ENCODE data around the gene PNMT. TPM values are rescaled to one million over a fixed set of nuclear protein-coding genes. Genes with fewer than 3 reads are reported as not detected.
A peak's percentile ranks its signal among the peaks of the same experiment; 100 is the strongest.
"Not testable (repeated sequence)": the region's sequence is repeated elsewhere in the genome, so short reads cannot be mapped to it uniquely, and the experiment has no call there.

Gene PNMT
- total RNA-seq, 1 donor from 2014 or later = not detected

- H3K9me3 Mint-ChIP-seq = no peaks in the 10 kb centered on the region
- H3K4me3 Mint-ChIP-seq = peak within 1 kb of the TSS; percentile 95
- peak; percentile 94 for DNase-seq
- no peaks in the 10 kb centered on the region for H3K27me3 Mint-ChIP-seq
- intact Hi-C loops (cut with micrococcal nuclease) = loop anchor here (2.0 to 10.0 kb wide), 5 partner anchors 44 to 237 kb away; partner anchors contain the start of genes LRRC3C, MIEN1, ORMDL3 and STARD3
- peaks cover 14% of the 10 kb centered on the region for H3K4me1 Mint-ChIP-seq
- H3K36me3 Mint-ChIP-seq (ENCODE audit: low read depth) = peaks cover 18% of the 10 kb centered on the region
- peak within 1 kb of the TSS; percentile 92 for H3K27ac Mint-ChIP-seq
These were observed 19.6 kb downstream of the PNMT start, which contains the start of gene PGAP3 for GRCh38 chr17:39687546-39688474. Gene PGAP3, minus strand, starts transcription at chr17:39688057. Its CDS starts 43 bp downstream, at chr17:39688014.

- Mint-ChIP-seq H3K4me1 (peaks cover 14% of the 10 kb centered on the region), H3K36me3 (ENCODE audit: low read depth) (peaks cover 12% of the 10 kb centered on the region), H3K9me3 (no peaks in the 10 kb centered on the region), H3K4me3 (peak overlapping the region; percentile 95), H3K27me3 (no peaks in the 10 kb centered on the region), H3K27ac (peak overlapping the region; percentile 92)
- intact Hi-C loops (cut with micrococcal nuclease) = loop anchor here (5.0 to 10.0 kb wide), 4 partner anchors 44 to 236 kb away; partner anchors contain the start of genes LRRC3C, MIEN1, ORMDL3 and ZPBP2
- peak; percentile 73 for DNase-seq
These were observed 20.2 kb downstream of the PNMT start for GRCh38 chr17:39688475-39688835.

GRCh38 chr17:39688945-39689344 lies 20.7 kb downstream of the PNMT start:
- Mint-ChIP-seq H3K9me3 (no peaks in the 10 kb centered on the region), H3K27me3 (no peaks in the 10 kb centered on the region), H3K36me3 (ENCODE audit: low read depth) (peaks cover 11% of the 10 kb centered on the region), H3K27ac (peak overlapping the region; percentile 92), H3K4me3 (peak overlapping the region; percentile 95), H3K4me1 (peaks cover 14% of the 10 kb centered on the region)
- DNase-seq = no peak
- intact Hi-C loops (cut with micrococcal nuclease) = loop anchor here (5.0 to 10.0 kb wide), 4 partner anchors 43 to 236 kb away; partner anchors contain the start of genes LRRC3C, MIEN1, ORMDL3 and ZPBP2

GRCh38 chr17:39694593-39694992 lies 26.3 kb downstream of the PNMT start:
- no peak for DNase-seq
- Mint-ChIP-seq H3K27ac (no peak overlapping the region), H3K27me3 (peaks cover 15% of the 10 kb centered on the region), H3K4me3 (no peak overlapping the region), H3K4me1 (peaks cover under 1% of the 10 kb centered on the region), H3K9me3 (no peaks in the 10 kb centered on the region), H3K36me3 (ENCODE audit: low read depth) (no peaks in the 10 kb centered on the region)
- intact Hi-C loops (cut with micrococcal nuclease) = loop anchor here (5.0 kb wide), 1 partner anchor 48 kb away; no protein-coding TSS in a partner anchor

- H3K27me3 Mint-ChIP-seq = peaks cover 18% of the 10 kb centered on the region
- intact Hi-C loops (cut with micrococcal nuclease) = no loop called here
- H3K4me1 Mint-ChIP-seq = peaks cover 3% of the 10 kb centered on the region
- H3K27ac Mint-ChIP-seq = no peak overlapping the region
- no peak overlapping the region for H3K4me3 Mint-ChIP-seq
- H3K36me3 Mint-ChIP-seq (ENCODE audit: low read depth) = no peaks in the 10 kb centered on the region
- no peak for DNase-seq
- H3K9me3 Mint-ChIP-seq = no peaks in the 10 kb centered on the region
These were observed 26.8 kb downstream of the PNMT start for GRCh38 chr17:39695089-39695474.

- H3K9me3 Mint-ChIP-seq = no peaks in the 10 kb centered on the region
- no peaks in the 10 kb centered on the region for H3K36me3 Mint-ChIP-seq (ENCODE audit: low read depth)
- no peak for DNase-seq
- no peak overlapping the region for H3K27ac Mint-ChIP-seq
- no peak overlapping the region for H3K4me3 Mint-ChIP-seq
- intact Hi-C loops (cut with micrococcal nuclease) = no loop called here
- peaks cover 3% of the 10 kb centered on the region for H3K4me1 Mint-ChIP-seq
- peaks cover 31% of the 10 kb centered on the region for H3K27me3 Mint-ChIP-seq
These were observed 28.5 kb downstream of the PNMT start for GRCh38 chr17:39696731-39697130.

GRCh38 chr17:39697961-39698360 lies 29.7 kb downstream of the PNMT start:
- H3K36me3 Mint-ChIP-seq (ENCODE audit: low read depth) = no peaks in the 10 kb centered on the region
- H3K9me3 Mint-ChIP-seq = no peaks in the 10 kb centered on the region
- peaks cover 42% of the 10 kb centered on the region for H3K27me3 Mint-ChIP-seq
- intact Hi-C loops (cut with micrococcal nuclease) = no loop called here
- no peak overlapping the region for H3K4me3 Mint-ChIP-seq
- no peak for DNase-seq
- H3K4me1 Mint-ChIP-seq = peaks cover 3% of the 10 kb centered on the region
- no peak overlapping the region for H3K27ac Mint-ChIP-seq

- H3K4me3 Mint-ChIP-seq; H3K36me3 Mint-ChIP-seq (ENCODE audit: low read depth); DNase-seq; H3K9me3 Mint-ChIP-seq; H3K27ac Mint-ChIP-seq; intact Hi-C loops (cut with micrococcal nuclease); H3K4me1 Mint-ChIP-seq: not testable (repeated sequence)
- H3K27me3 Mint-ChIP-seq = peaks cover 43% of the 10 kb centered on the region
These were observed 31.0 kb downstream of the PNMT start for GRCh38 chr17:39699157-39699817.

- no peaks in the 10 kb centered on the region for H3K36me3 Mint-ChIP-seq (ENCODE audit: low read depth)
- H3K9me3 Mint-ChIP-seq = no peaks in the 10 kb centered on the region
- peaks cover 43% of the 10 kb centered on the region for H3K27me3 Mint-ChIP-seq
- H3K4me3 Mint-ChIP-seq = no peak within 1 kb of the TSS
- peaks cover 6% of the 10 kb centered on the region for H3K4me1 Mint-ChIP-seq
- DNase-seq = no peak
- intact Hi-C loops (cut with micrococcal nuclease) = no loop called here
- H3K27ac Mint-ChIP-seq = no peak within 1 kb of the TSS
These were observed 31.5 kb downstream of the PNMT start, which contains the start of gene ERBB2 for GRCh38 chr17:39699818-39700147. Gene ERBB2, plus strand, starts transcription at chr17:39700064. Its CDS starts 175 bp downstream, at chr17:39700239.

GRCh38 chr17:39700148-39700987 lies 32.1 kb downstream of the PNMT start:
- intact Hi-C loops (cut with micrococcal nuclease) = no loop called here
- Mint-ChIP-seq H3K27ac (no peak overlapping the region), H3K4me1 (peaks cover 6% of the 10 kb centered on the region), H3K36me3 (ENCODE audit: low read depth) (no peaks in the 10 kb centered on the region), H3K27me3 (peaks cover 43% of the 10 kb centered on the region), H3K9me3 (no peaks in the 10 kb centered on the region), H3K4me3 (no peak overlapping the region)
- no peak for DNase-seq

GRCh38 chr17:39701012-39701783 lies 32.9 kb downstream of the PNMT start:
- no peak overlapping the region for H3K27ac Mint-ChIP-seq
- no peak for DNase-seq
- peaks cover 6% of the 10 kb centered on the region for H3K4me1 Mint-ChIP-seq
- no peaks in the 10 kb centered on the region for H3K9me3 Mint-ChIP-seq
- H3K27me3 Mint-ChIP-seq = peaks cover 43% of the 10 kb centered on the region
- intact Hi-C loops (cut with micrococcal nuclease) = no loop called here
- no peak overlapping the region for H3K4me3 Mint-ChIP-seq
- H3K36me3 Mint-ChIP-seq (ENCODE audit: low read depth) = no peaks in the 10 kb centered on the region

- DNase-seq = no peak
- H3K4me1 Mint-ChIP-seq = peaks cover 7% of the 10 kb centered on the region
- H3K4me3 Mint-ChIP-seq = no peak overlapping the region
- intact Hi-C loops (cut with micrococcal nuclease) = no loop called here
- H3K36me3 Mint-ChIP-seq (ENCODE audit: low read depth) = no peaks in the 10 kb centered on the region
- H3K27ac Mint-ChIP-seq = no peak overlapping the region
- H3K9me3 Mint-ChIP-seq = no peaks in the 10 kb centered on the region
- H3K27me3 Mint-ChIP-seq = peaks cover 43% of the 10 kb centered on the region
These were observed 33.6 kb downstream of the PNMT start for GRCh38 chr17:39701784-39702422.
